Mesothelial cell of epicardium (in vitro differentiated cells): ENCODE results near the gene HPS4. TPM values are rescaled to one million over a fixed set of nuclear protein-coding genes. Genes with fewer than 3 reads are reported as not detected.

Experiments used
- DNase-seq, 2 experiments: peaks; one replicate each; pipeline ENCODE4 v3.0.0; 2021; ENCODE audit warnings: low spot score in 2 of 2; ENCODE audit not compliant: unreplicated experiment in 2 of 2
- H3K27ac Mint-ChIP-seq: 2 replicates; pipeline ENCODE4 v1.8.0; 2021; ENCODE audit warnings: mixed read lengths
- H3K27me3 Mint-ChIP-seq: 2 replicates; pipeline ENCODE4 v1.8.0; 2021; ENCODE audit warnings: low read depth, mixed read lengths
- H3K36me3 Mint-ChIP-seq: 2 replicates; pipeline ENCODE4 v1.8.0; 2021; ENCODE audit warnings: mixed read lengths
- H3K4me1 Mint-ChIP-seq: 2 replicates; pipeline ENCODE4 v1.8.0; 2021; ENCODE audit warnings: mixed read lengths
- H3K4me3 Mint-ChIP-seq: 2 replicates; pipeline ENCODE4 v1.8.0; 2021; ENCODE audit warnings: mild to moderate bottlenecking, moderate library complexity, mixed read lengths
- H3K9me3 Mint-ChIP-seq: 2 replicates; pipeline ENCODE4 v1.8.0; 2021; ENCODE audit warnings: mixed read lengths
- CTCF ChIP-seq: fragments of 200-600 bp; sonication (generic); IDR thresholded peaks from one replicate; pipeline ENCODE4 v1.5.0; 2021; ENCODE audit warnings: antibody characterized with exemption; ENCODE audit not compliant: unreplicated experiment
- total RNA-seq: library from RNA; stranded (reverse); gene quantifications from 3 replicates; pipeline ENCODE4 v1.2.1, GENCODE V29; 2021

Gene HPS4
- total RNA-seq, 1 donor from 2014 or later: 55.6 TPM

DNA sequence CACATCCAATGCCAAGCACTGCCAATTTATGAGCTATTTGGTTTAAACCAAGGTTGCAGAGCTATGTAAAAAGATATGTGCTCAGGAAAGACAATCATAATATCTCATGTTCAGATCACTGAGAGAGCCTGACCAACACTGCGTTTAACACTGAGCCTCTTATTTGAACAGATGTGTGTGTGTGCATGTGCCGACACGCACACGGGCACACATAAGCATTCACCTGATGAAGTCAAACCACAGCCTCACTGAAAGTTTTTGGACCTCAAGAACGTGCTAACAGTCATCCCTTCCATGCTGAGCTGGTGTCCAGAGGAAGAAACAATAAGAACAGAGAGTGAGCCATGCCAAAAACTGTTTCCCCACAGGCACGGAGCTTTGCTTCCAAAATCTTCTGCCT lies 23.4 kb downstream of the HPS4 start:
- no peak for DNase-seq
- no peak for TF ChIP-seq CTCF
- Mint-ChIP-seq H3K36me3 (peaks cover 30% of the 10 kb centered on the region), H3K9me3 (no peaks in the 10 kb centered on the region), H3K4me3 (no peak overlapping the region), H3K27ac (no peak overlapping the region), H3K27me3 (no peaks in the 10 kb centered on the region), H3K4me1 (no peaks in the 10 kb centered on the region)

DNA sequence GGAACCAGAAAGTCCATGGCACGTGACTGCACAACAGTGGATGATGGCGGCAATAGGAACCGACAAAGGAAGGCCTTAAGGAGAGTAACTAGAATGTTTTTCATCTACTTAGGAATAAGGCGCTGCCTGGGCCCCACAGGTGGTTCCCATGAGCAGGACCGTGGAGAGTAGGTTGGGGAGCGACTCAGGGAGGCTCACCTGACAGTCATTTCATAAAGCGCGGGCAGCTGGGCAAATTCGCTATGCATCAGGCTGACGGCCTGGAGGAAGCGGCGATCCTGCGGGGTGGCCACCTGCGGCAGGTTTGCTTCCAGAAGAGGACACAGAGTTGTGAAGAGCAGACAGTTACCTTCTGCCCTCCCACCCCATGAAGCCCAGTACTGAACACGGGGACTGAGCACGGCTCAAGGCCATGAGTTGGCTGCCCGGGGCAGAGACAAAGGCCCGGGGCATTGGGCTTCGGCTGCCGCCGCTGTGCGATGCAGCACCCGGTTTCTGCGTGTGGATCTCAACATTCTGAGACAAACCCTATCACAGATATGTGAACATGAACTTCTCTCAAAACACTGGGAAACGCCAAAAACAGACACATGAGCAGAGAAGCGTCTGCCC lies 25.8 kb downstream of the HPS4 start:
- H3K9me3 Mint-ChIP-seq: no peaks in the 10 kb centered on the region
- H3K27me3 Mint-ChIP-seq: no peaks in the 10 kb centered on the region
- peaks cover 30% of the 10 kb centered on the region for H3K36me3 Mint-ChIP-seq
- no peak overlapping the region for H3K27ac Mint-ChIP-seq
- H3K4me3 Mint-ChIP-seq: no peak overlapping the region
- H3K4me1 Mint-ChIP-seq: no peaks in the 10 kb centered on the region
- no peak for DNase-seq
- no peak for TF ChIP-seq CTCF

DNA sequence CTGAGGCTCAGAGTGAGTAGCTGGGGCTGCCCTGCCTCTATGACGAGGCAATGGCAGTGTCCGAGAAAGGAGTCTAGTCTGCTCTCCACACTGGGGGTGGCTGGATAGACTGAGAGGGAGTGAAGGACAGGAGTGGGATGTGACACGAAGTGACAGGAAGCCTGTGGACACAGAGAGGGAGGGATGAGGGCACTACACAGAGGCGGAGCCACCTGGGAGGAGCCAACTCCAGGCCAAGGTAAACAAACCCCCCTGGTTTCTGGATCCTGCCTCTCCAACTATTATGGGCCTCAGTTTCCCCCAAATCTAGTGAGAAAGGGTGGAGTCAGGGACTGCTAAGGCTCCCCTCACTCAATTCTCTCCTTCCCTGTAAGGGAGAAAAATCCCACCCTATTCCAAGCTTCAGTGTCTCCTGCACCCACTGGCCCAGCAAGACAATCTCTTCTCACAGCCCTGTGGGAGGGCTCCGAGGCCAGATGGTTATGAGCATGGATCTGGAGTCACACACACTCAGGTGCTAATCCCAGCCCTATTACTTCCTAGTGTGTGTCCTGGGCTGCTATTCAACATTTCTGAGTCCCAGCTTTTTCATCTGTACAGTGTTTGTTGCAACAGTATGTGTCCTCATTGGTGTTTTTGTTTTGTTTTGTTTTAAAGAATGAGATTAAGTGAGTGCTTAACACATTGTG lies 29.6 kb downstream of the HPS4 start:
- DNase-seq: no peak
- no peak overlapping the region for H3K27ac Mint-ChIP-seq
- H3K4me1 Mint-ChIP-seq: no peaks in the 10 kb centered on the region
- H3K4me3 Mint-ChIP-seq: no peak overlapping the region
- no peaks in the 10 kb centered on the region for H3K27me3 Mint-ChIP-seq
- no peak for TF ChIP-seq CTCF
- H3K9me3 Mint-ChIP-seq: no peaks in the 10 kb centered on the region
- H3K36me3 Mint-ChIP-seq: peaks cover 33% of the 10 kb centered on the region

DNA sequence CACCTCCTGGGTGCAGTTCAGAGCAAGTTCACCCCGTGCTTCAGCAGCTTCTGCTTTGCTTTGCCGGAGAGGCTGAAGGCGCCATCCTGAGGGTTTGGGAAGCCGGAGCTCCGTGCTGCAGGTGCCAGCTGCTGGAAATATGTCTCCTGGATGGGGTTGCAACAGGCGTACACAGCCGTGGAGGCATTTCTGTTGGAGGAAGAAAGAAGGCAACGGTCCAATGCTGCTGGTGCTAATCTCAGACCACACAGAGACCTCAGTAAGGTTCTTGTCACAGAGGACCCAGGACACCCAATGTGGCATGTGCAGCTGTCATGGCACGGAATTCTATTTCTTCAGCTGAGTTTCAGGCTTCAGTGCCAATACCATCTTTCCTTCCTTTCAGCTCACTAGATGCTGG lies 30.4 kb downstream of the HPS4 start:
- Mint-ChIP-seq H3K27ac (no peak overlapping the region), H3K4me3 (no peak overlapping the region), H3K36me3 (peaks cover 30% of the 10 kb centered on the region), H3K27me3 (no peaks in the 10 kb centered on the region), H3K9me3 (no peaks in the 10 kb centered on the region), H3K4me1 (no peaks in the 10 kb centered on the region)
- TF ChIP-seq CTCF: no peak
- no peak for DNase-seq

GRCh38 chr22:26452236-26453016 lies 31.2 kb downstream of the HPS4 start:
- H3K36me3 Mint-ChIP-seq: peaks cover 26% of the 10 kb centered on the region
- no peak overlapping the region for H3K27ac Mint-ChIP-seq
- H3K4me1 Mint-ChIP-seq: no peaks in the 10 kb centered on the region
- no peaks in the 10 kb centered on the region for H3K9me3 Mint-ChIP-seq
- H3K4me3 Mint-ChIP-seq: no peak overlapping the region
- H3K27me3 Mint-ChIP-seq: no peaks in the 10 kb centered on the region
- DNase-seq: no peak
- TF ChIP-seq CTCF: no peak
